Activated T-helper 2 cell treated with anti-CD3 and anti-CD28 coated beads, Interferon-gamma antibody, Interleukin-2, Interleukin-4, amounts not matched to agents 10 μg/mL and 5 μg/mL and 100 μg/mL, durations not matched to agents 14 hours and 24 hours and 36 hours (primary cell): ENCODE measurements around the gene PDGFC. TPM values are rescaled to one million over a fixed set of nuclear protein-coding genes. Genes with fewer than 3 reads are reported as not detected.
"Not testable (repeated sequence)": the region's sequence is repeated elsewhere in the genome, so short reads cannot be mapped to it uniquely, and the experiment has no call there.

ENCODE experiments used
- DNase-seq: peaks from one replicate; pipeline ENCODE4 v3.0.0; 2021; ENCODE audit warnings: low spot score
- H3K27ac Mint-ChIP-seq: one replicate; pipeline ENCODE4 v1.8.0; 2021; ENCODE audit warnings: mixed read lengths
- H3K27me3 Mint-ChIP-seq: one replicate; pipeline ENCODE4 v1.8.0; 2021; ENCODE audit warnings: low read depth, mixed read lengths
- H3K36me3 Mint-ChIP-seq: one replicate; pipeline ENCODE4 v1.8.0; 2021; ENCODE audit warnings: low read depth, mixed read lengths
- H3K4me1 Mint-ChIP-seq: one replicate; pipeline ENCODE4 v1.8.0; 2021; ENCODE audit warnings: low read depth, mixed read lengths
- H3K4me3 Mint-ChIP-seq: one replicate; pipeline ENCODE4 v1.8.0; 2021; ENCODE audit warnings: low read depth, mild to moderate bottlenecking, moderate library complexity, mixed read lengths
- H3K9me3 Mint-ChIP-seq: one replicate; pipeline ENCODE4 v1.8.0; 2021; ENCODE audit warnings: mixed read lengths
- intact Hi-C: fragments of 100-400 bp; cut with micrococcal nuclease; formaldehyde crosslinking; loops from one replicate; pipeline ENCODE4 v1.15.1; 2023
- total RNA-seq: library from RNA; stranded (reverse); gene quantifications from 2 replicates; pipeline ENCODE4 v1.2.3, GENCODE V29; 2022

PDGFC gene
- total RNA-seq, 1 donor from 2014 or later, result not detected

- intact Hi-C loops, result no loop called here
- no peaks in the 10 kb centered on the region for H3K27me3 Mint-ChIP-seq
- no peak overlapping the region for H3K4me3 Mint-ChIP-seq
- no peaks in the 10 kb centered on the region for H3K36me3 Mint-ChIP-seq
- H3K4me1 Mint-ChIP-seq, result no peaks in the 10 kb centered on the region
- H3K27ac Mint-ChIP-seq, result no peak overlapping the region
- H3K9me3 Mint-ChIP-seq, result no peaks in the 10 kb centered on the region
- no peak for DNase-seq
Measured at GRCh38 chr4:156939801-156940200, 31.8 kb downstream of the PDGFC start.

GRCh38 chr4:156939139-156939538 lies 32.5 kb downstream of the PDGFC start:
- Mint-ChIP-seq H3K27me3 (no peaks in the 10 kb centered on the region), H3K27ac (no peak overlapping the region), H3K36me3 (no peaks in the 10 kb centered on the region), H3K4me3 (no peak overlapping the region), H3K4me1 (no peaks in the 10 kb centered on the region), H3K9me3 (no peaks in the 10 kb centered on the region)
- DNase-seq, result no peak
- intact Hi-C loops, result no loop called here

GRCh38 chr4:156934259-156934635 lies 37.4 kb downstream of the PDGFC start:
- DNase-seq, result no peak
- intact Hi-C loops, result no loop called here
- Mint-ChIP-seq H3K36me3 (no peaks in the 10 kb centered on the region), H3K27ac (no peak overlapping the region), H3K27me3 (no peaks in the 10 kb centered on the region), H3K4me3 (no peak overlapping the region), H3K9me3 (no peaks in the 10 kb centered on the region), H3K4me1 (no peaks in the 10 kb centered on the region)

- intact Hi-C loops, result no loop called here
- H3K9me3 Mint-ChIP-seq, result no peaks in the 10 kb centered on the region
- H3K27me3 Mint-ChIP-seq, result no peaks in the 10 kb centered on the region
- no peaks in the 10 kb centered on the region for H3K36me3 Mint-ChIP-seq
- no peak for DNase-seq
- no peaks in the 10 kb centered on the region for H3K4me1 Mint-ChIP-seq
- no peak overlapping the region for H3K27ac Mint-ChIP-seq
- H3K4me3 Mint-ChIP-seq, result no peak overlapping the region
Measured at GRCh38 chr4:156933633-156934258, 37.9 kb downstream of the PDGFC start.

- DNase-seq, H3K27me3 Mint-ChIP-seq, H3K9me3 Mint-ChIP-seq, intact Hi-C loops, H3K4me1 Mint-ChIP-seq, H3K4me3 Mint-ChIP-seq, H3K36me3 Mint-ChIP-seq, H3K27ac Mint-ChIP-seq: not testable (repeated sequence)
Measured at GRCh38 chr4:156932360-156932759, 39.2 kb downstream of the PDGFC start.

- H3K27me3 Mint-ChIP-seq, result no peaks in the 10 kb centered on the region
- DNase-seq, result no peak
- H3K27ac Mint-ChIP-seq, result no peak overlapping the region
- H3K4me3 Mint-ChIP-seq, result no peak overlapping the region
- H3K9me3 Mint-ChIP-seq, result no peaks in the 10 kb centered on the region
- H3K4me1 Mint-ChIP-seq, result no peaks in the 10 kb centered on the region
- H3K36me3 Mint-ChIP-seq, result no peaks in the 10 kb centered on the region
- intact Hi-C loops, result no loop called here
Measured at GRCh38 chr4:156931267-156931666, 40.3 kb downstream of the PDGFC start.

GRCh38 chr4:156929386-156930105 lies 42.1 kb downstream of the PDGFC start:
- H3K27me3 Mint-ChIP-seq, result no peaks in the 10 kb centered on the region
- intact Hi-C loops, result no loop called here
- H3K36me3 Mint-ChIP-seq, result no peaks in the 10 kb centered on the region
- H3K4me1 Mint-ChIP-seq, result no peaks in the 10 kb centered on the region
- no peak overlapping the region for H3K27ac Mint-ChIP-seq
- H3K4me3 Mint-ChIP-seq, result no peak overlapping the region
- H3K9me3 Mint-ChIP-seq, result no peaks in the 10 kb centered on the region
- DNase-seq, result no peak

- H3K4me3 Mint-ChIP-seq, result no peak overlapping the region
- no peak overlapping the region for H3K27ac Mint-ChIP-seq
- no peaks in the 10 kb centered on the region for H3K9me3 Mint-ChIP-seq
- intact Hi-C loops, result no loop called here
- H3K4me1 Mint-ChIP-seq, result no peaks in the 10 kb centered on the region
- no peaks in the 10 kb centered on the region for H3K27me3 Mint-ChIP-seq
- no peaks in the 10 kb centered on the region for H3K36me3 Mint-ChIP-seq
- DNase-seq, result no peak
Measured at GRCh38 chr4:156924774-156925315, 46.8 kb downstream of the PDGFC start.

- no peaks in the 10 kb centered on the region for H3K9me3 Mint-ChIP-seq
- intact Hi-C loops, result no loop called here
- H3K4me1 Mint-ChIP-seq, result no peaks in the 10 kb centered on the region
- no peak overlapping the region for H3K4me3 Mint-ChIP-seq
- H3K27ac Mint-ChIP-seq, result no peak overlapping the region
- H3K27me3 Mint-ChIP-seq, result no peaks in the 10 kb centered on the region
- DNase-seq, result no peak
- H3K36me3 Mint-ChIP-seq, result no peaks in the 10 kb centered on the region
Measured at GRCh38 chr4:156923525-156923924, 48.1 kb downstream of the PDGFC start.

- Mint-ChIP-seq H3K4me1 (no peaks in the 10 kb centered on the region), H3K9me3 (no peaks in the 10 kb centered on the region), H3K36me3 (no peaks in the 10 kb centered on the region), H3K27me3 (no peaks in the 10 kb centered on the region), H3K27ac (no peak overlapping the region), H3K4me3 (no peak overlapping the region)
- intact Hi-C loops, result no loop called here
- no peak for DNase-seq
Measured at GRCh38 chr4:156915221-156915620, 56.4 kb downstream of the PDGFC start.

- Mint-ChIP-seq H3K27ac (no peak overlapping the region), H3K9me3 (no peaks in the 10 kb centered on the region), H3K4me3 (no peak overlapping the region), H3K36me3 (no peaks in the 10 kb centered on the region), H3K27me3 (no peaks in the 10 kb centered on the region), H3K4me1 (no peaks in the 10 kb centered on the region)
- intact Hi-C loops, result no loop called here
- no peak for DNase-seq
Measured at GRCh38 chr4:156913234-156913633, 58.4 kb downstream of the PDGFC start.

GRCh38 chr4:156909010-156909409 lies 62.6 kb downstream of the PDGFC start:
- Mint-ChIP-seq H3K9me3 (no peaks in the 10 kb centered on the region), H3K4me1 (no peaks in the 10 kb centered on the region), H3K27me3 (no peaks in the 10 kb centered on the region), H3K27ac (no peak overlapping the region), H3K4me3 (no peak overlapping the region), H3K36me3 (no peaks in the 10 kb centered on the region)
- intact Hi-C loops, result no loop called here
- DNase-seq, result no peak

GRCh38 chr4:156906325-156906724 lies 65.3 kb downstream of the PDGFC start:
- intact Hi-C loops, result no loop called here
- DNase-seq, result no peak
- H3K4me3 Mint-ChIP-seq, result no peak overlapping the region
- no peaks in the 10 kb centered on the region for H3K9me3 Mint-ChIP-seq
- no peaks in the 10 kb centered on the region for H3K27me3 Mint-ChIP-seq
- no peak overlapping the region for H3K27ac Mint-ChIP-seq
- H3K36me3 Mint-ChIP-seq, result no peaks in the 10 kb centered on the region
- no peaks in the 10 kb centered on the region for H3K4me1 Mint-ChIP-seq
